GM08714 (cell line): ENCODE measurements around the gene NLRP14.

Source experiments
- H3K4me3 ChIP-seq: fragments of 200-500 bp; sonication (Bioruptor generic); 2 replicates; pipeline ENCODE4 v1.5.1; 2014; ENCODE audit warnings: mild to moderate bottlenecking, low read length, inconsistent platforms
- ZNF274 ChIP-seq: IDR thresholded peaks from 2 replicates; pipeline ENCODE4 v1.6.1; 2012; ENCODE audit warnings: mild to moderate bottlenecking, low read depth, low read length

NLRP14 gene

GRCh38 chr11:7081441-7081840 is 61.2 kb downstream of the NLRP14 start:
- TF ChIP-seq ZNF274 = no peak
- H3K4me3 ChIP-seq = no peak overlapping the region

DNA sequence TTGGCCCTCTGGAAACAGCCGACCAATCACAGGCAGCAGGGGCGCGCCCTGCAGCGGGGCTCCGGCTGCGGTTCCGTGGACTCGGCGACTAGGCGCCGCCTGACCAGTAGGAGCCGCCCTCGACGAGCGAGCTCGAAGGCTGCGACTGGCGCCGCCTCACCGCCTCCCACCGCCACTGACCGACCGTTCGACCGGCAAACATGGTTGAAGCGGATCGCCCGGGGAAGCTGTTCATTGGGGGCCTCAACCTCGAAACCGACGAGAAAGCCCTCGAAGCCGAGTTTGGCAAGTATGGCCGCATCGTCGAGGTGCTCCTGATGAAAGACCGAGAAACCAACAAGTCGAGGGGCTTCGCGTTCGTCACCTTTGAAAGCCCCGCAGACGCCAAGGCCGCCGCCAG is 68.6 kb downstream of the NLRP14 start, which contains the start of gene RBMXL2:
RBMXL2 (plus strand) TSS at position 78 of the 400 bp plus-strand sequence; CDS start at position 201, 123 bp downstream.
- no peak within 1 kb of the TSS for H3K4me3 ChIP-seq
- no peak for TF ChIP-seq ZNF274

- no peak overlapping the region for H3K4me3 ChIP-seq
- no peak for TF ChIP-seq ZNF274
Observed at GRCh38 chr11:7089328-7090251, 69.3 kb downstream of the NLRP14 start.

DNA sequence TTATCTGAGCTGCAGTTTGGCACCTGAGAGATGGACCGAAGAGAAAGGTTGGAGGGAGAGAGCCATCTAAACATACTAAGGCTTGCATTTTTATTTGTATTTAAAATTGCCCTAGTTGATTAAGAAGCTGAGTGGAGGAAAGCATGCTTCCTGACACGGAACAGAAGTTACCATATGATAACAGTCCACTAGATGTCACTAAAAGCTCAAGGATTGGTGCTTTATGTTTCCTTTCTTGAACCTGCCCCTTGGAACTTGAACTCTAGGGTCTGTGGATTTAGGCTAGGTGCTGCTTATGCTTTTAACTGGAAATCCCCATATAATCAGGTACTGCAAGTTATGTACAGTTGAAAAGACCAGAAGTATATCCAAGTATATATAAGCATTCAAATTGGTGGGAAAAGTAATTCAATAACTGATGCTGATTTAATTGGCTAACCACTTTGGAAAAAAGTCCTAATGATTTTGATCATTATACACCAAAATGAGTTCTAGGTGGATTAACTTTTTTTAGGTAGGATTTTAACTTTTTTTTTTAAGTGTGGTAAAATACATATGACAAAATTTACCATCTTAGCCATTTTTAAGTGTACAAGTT is 78.1 kb downstream of the NLRP14 start:
- no peak for TF ChIP-seq ZNF274
- H3K4me3 ChIP-seq = no peak overlapping the region

DNA sequence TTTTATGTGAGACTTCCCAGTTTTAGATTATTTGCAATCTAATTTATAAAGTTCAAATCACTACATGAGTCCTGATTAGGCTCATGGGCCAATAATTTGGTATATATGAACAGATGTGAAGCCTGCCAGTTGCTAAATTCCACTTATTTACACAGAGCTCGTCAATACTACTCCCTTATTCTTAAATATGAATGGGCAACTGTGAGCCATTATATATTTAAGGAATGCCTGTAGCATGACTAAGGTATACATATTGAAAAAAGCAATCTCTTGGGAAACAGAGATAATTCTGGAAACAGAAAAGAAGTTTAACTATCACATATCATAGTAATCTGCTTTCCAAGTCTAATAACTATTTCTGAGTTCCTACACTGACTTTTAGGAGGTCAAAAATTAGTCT is 95.5 kb downstream of the NLRP14 start:
- no peak for TF ChIP-seq ZNF274

GRCh38 chr11:7116370-7116769 is 96.1 kb downstream of the NLRP14 start:
- no peak for TF ChIP-seq ZNF274
- no peak overlapping the region for H3K4me3 ChIP-seq

More for the DNA sequence above, 95.5 kb downstream of the NLRP14 start:
- no peak overlapping the region for H3K4me3 ChIP-seq
